HTERT RPE-1 (cell line): ENCODE data around the gene B3GNT8.
"Not testable (repeated sequence)": the region's sequence is repeated elsewhere in the genome, so short reads cannot be mapped to it uniquely, and the experiment has no call there.

Experiments
- in situ Hi-C: fragments of 300-500 bp; cut with MboI; formaldehyde crosslinking; loops from 4 replicates; pipeline ENCODE4 v1.14.3; 2020; ENCODE audit warnings: low sequenced_read_pairs

B3GNT8 gene

GRCh38 chr19:41397086-41398049, 29.8 kb downstream of the B3GNT8 start, which contains the start of the genes BCKDHA and EXOSC5:
BCKDHA (plus strand) TSS chr19:41397818; CDS start chr19:41397828, 10 bp downstream.
EXOSC5 (minus strand) TSS chr19:41397359; CDS start chr19:41397328, 31 bp downstream.
- in situ Hi-C loops: no loop called here

GRCh38 chr19:41395355-41395754, 31.8 kb downstream of the B3GNT8 start:
- in situ Hi-C loops: no loop called here

- in situ Hi-C loops: no loop called here
Observed at GRCh38 chr19:41392775-41393174, 34.4 kb downstream of the B3GNT8 start.

GRCh38 chr19:41391618-41392017, 35.6 kb downstream of the B3GNT8 start:
- in situ Hi-C loops: no loop called here

- in situ Hi-C loops: no loop called here
Observed at GRCh38 chr19:41386442-41386841, 40.7 kb downstream of the B3GNT8 start.

- in situ Hi-C loops: no loop called here
Observed at GRCh38 chr19:41384351-41384750, 42.8 kb downstream of the B3GNT8 start.

- in situ Hi-C loops: not testable (repeated sequence)
Observed at GRCh38 chr19:41381536-41381935, 45.6 kb downstream of the B3GNT8 start.

GRCh38 chr19:41377977-41378709, 49.0 kb downstream of the B3GNT8 start:
- in situ Hi-C loops: no loop called here

GRCh38 chr19:41376998-41377365, 50.2 kb downstream of the B3GNT8 start:
- in situ Hi-C loops: no loop called here

- in situ Hi-C loops: no loop called here
Observed at GRCh38 chr19:41376241-41376997, 50.8 kb downstream of the B3GNT8 start, which contains the start of gene TMEM91. TMEM91 (plus strand) TSS chr19:41376533; CDS start chr19:41378310, 1,777 bp downstream.
